IMR-90 (cell line): ENCODE measurements around the gene COX5B. TPM values are rescaled to one million over a fixed set of nuclear protein-coding genes. Genes with fewer than 3 reads are reported as not detected.
"Not testable (repeated sequence)": the region's sequence is repeated elsewhere in the genome, so short reads cannot be mapped to it uniquely, and the experiment has no call there.

Experiments
- ATAC-seq: fragments of 200-7000 bp; cut with Tn5 transposase; 2 replicates; pipeline ENCODE4 v1.9.1; 2020; ENCODE audit warnings: low read depth, mild to moderate bottlenecking, moderate library complexity
- BruUV-seq: library from RNA; stranded (reverse); fragments of 400-500 nt; replicated peaks from 2 replicates; lab custom pipeline; 2021; lab: Mats Ljungman, UMichigan
- CTCF ChIA-PET: fragments of 300-600 bp; formaldehyde crosslinking; extraction: SDS; loops from one replicate; lab custom pipeline; 2021; ENCODE audit warnings: antibody characterized with exemption; lab: Yijun Ruan, JAX
- POLR2A ChIA-PET: fragments of 300-600 bp; sonication (Branson Sonifier 250); formaldehyde crosslinking; loops from one replicate; lab custom pipeline; 2022; ENCODE audit warnings: antibody characterized with exemption; ENCODE audit not compliant: unreplicated experiment; lab: Charles Lee
- DNase-seq: peaks from one replicate; pipeline ENCODE4 v3.0.0; 2013
- H2AFZ ChIP-seq: replicated peaks from 2 replicates; pipeline ENCODE3; 2013; ENCODE audit warnings: low read length, mild to moderate bottlenecking; ENCODE audit not compliant: poor library complexity
- H2AK5ac ChIP-seq: 2 replicates; pipeline ENCODE4 v1.6.1; 2013; ENCODE audit warnings: low read depth, low read length, inconsistent platforms
- H2AK9ac ChIP-seq: replicated peaks from 2 replicates; pipeline ENCODE3; 2013; ENCODE audit warnings: mild to moderate bottlenecking, low read depth, low read length, moderate library complexity; ENCODE audit not compliant: poor library complexity
- H2BK120ac ChIP-seq: 2 replicates; pipeline ENCODE4 v1.6.1; 2013; ENCODE audit warnings: low read depth, low read length, inconsistent platforms
- H2BK15ac ChIP-seq: 3 replicates; pipeline ENCODE4 v1.6.1; 2013; ENCODE audit warnings: low read depth, low read length, inconsistent platforms
- H2BK20ac ChIP-seq: 2 replicates; pipeline ENCODE4 v1.6.1; 2013; ENCODE audit warnings: low read depth, mild to moderate bottlenecking, inconsistent platforms, low read length, moderate library complexity
- H2BK5ac ChIP-seq: 2 replicates; pipeline ENCODE4 v1.6.1; 2013; ENCODE audit warnings: mild to moderate bottlenecking, low read depth, low read length, inconsistent platforms; ENCODE audit not compliant: poor library complexity, severe bottlenecking
- H3K14ac ChIP-seq: replicated peaks from 2 replicates; pipeline ENCODE4 v1.6.1; 2013; ENCODE audit warnings: low read depth, low read length, inconsistent platforms
- H3K18ac ChIP-seq: 2 replicates; pipeline ENCODE4 v1.6.1; 2013; ENCODE audit warnings: low read depth, low read length, control low read depth
- H3K23ac ChIP-seq: 2 replicates; pipeline ENCODE4 v1.6.1; 2013; ENCODE audit warnings: low read depth, low read length, inconsistent platforms
- H3K27ac ChIP-seq: 2 replicates; pipeline ENCODE4 v1.5.1; 2013; ENCODE audit warnings: mild to moderate bottlenecking, control low read depth, low read length; ENCODE audit not compliant: insufficient read depth
- H3K27me3 ChIP-seq: 2 replicates; pipeline ENCODE4 v1.6.1; 2013; ENCODE audit warnings: low read length; ENCODE audit not compliant: control insufficient read depth, insufficient read depth
- H3K36me3 ChIP-seq: 2 replicates; pipeline ENCODE4 v1.6.1; 2013; ENCODE audit warnings: low read length, mixed read lengths; ENCODE audit not compliant: control insufficient read depth, insufficient read depth
- H3K4ac ChIP-seq: 2 replicates; pipeline ENCODE4 v1.6.1; 2013; ENCODE audit warnings: low read depth, low read length, inconsistent platforms
- H3K4me1 ChIP-seq: 2 replicates; pipeline ENCODE4 v1.6.1; 2013; ENCODE audit warnings: low read length, mixed read lengths; ENCODE audit not compliant: control insufficient read depth, insufficient read depth
- H3K4me2 ChIP-seq: 2 replicates; pipeline ENCODE4 v1.6.1; 2013; ENCODE audit warnings: low read depth, mild to moderate bottlenecking, control low read depth, low read length, moderate library complexity
- H3K4me3 ChIP-seq: 2 replicates; pipeline ENCODE4 v1.5.1; 2013; ENCODE audit warnings: low read depth, mild to moderate bottlenecking, control low read depth, low read length, moderate library complexity; ENCODE audit not compliant: insufficient read depth
- H3K56ac ChIP-seq: 2 replicates; pipeline ENCODE4 v1.6.1; 2013; ENCODE audit warnings: low read length, inconsistent platforms; ENCODE audit not compliant: insufficient read depth; ENCODE audit errors: extremely low read depth
- H3K79me1 ChIP-seq, 2 experiments: 2 replicates each; pipeline ENCODE4 v1.6.1; 2013; ENCODE audit warnings: low read length in 2 of 2, inconsistent platforms in 1 of 2, low read depth in 1 of 2
- H3K9ac ChIP-seq: 2 replicates; pipeline ENCODE4 v1.6.1; 2013; ENCODE audit warnings: low read depth, low read length, control low read depth
- H3K9me1 ChIP-seq: 2 replicates; pipeline ENCODE4 v1.6.1; 2013; ENCODE audit warnings: low read length, inconsistent platforms; ENCODE audit not compliant: insufficient read depth
- H3K9me3 ChIP-seq: 2 replicates; pipeline ENCODE4 v1.6.1; 2013; ENCODE audit warnings: low read length; ENCODE audit not compliant: control insufficient read depth, insufficient read depth
- H4K20me1 ChIP-seq: 2 replicates; pipeline ENCODE4 v1.6.1; 2013; ENCODE audit warnings: low read length, inconsistent platforms; ENCODE audit not compliant: insufficient read depth
- H4K5ac ChIP-seq: 2 replicates; pipeline ENCODE4 v1.6.1; 2013; ENCODE audit warnings: mild to moderate bottlenecking, low read depth, low read length, control low read depth
- H4K8ac ChIP-seq, 2 experiments: 2 replicates each; pipeline ENCODE4 v1.6.1; 2013; ENCODE audit warnings: low read depth in 2 of 2, low read length in 2 of 2, control low read depth in 1 of 2, inconsistent platforms in 1 of 2
- H4K91ac ChIP-seq: 2 replicates; pipeline ENCODE4 v1.6.1; 2013; ENCODE audit warnings: low read depth, low read length, inconsistent platforms; ENCODE audit not compliant: insufficient read depth
- WGBS, 2 experiments: methylation state at CpG; one replicate each; pipeline versions ENCODE4 v1.1.5 to v1.1.7; 2013; ENCODE audit warnings: missing lambda C conversion rate in 2 of 2; ENCODE audit not compliant: insufficient read length in 1 of 2; ENCODE audit errors: extremely low coverage in 2 of 2; 5-methylcytosine and 5-hydroxymethylcytosine counted together
- dilution Hi-C: fragments of 300-500 bp; cut with HindIII; formaldehyde crosslinking; loops from one replicate; pipeline ENCODE4 v1.14.3; 2018; ENCODE audit warnings: low sequenced_read_pairs; ENCODE audit not compliant: unreplicated experiment
- in situ Hi-C: fragments of 300-500 bp; cut with MboI; formaldehyde crosslinking; loops from 3 replicates; pipeline ENCODE4 v1.14.3; 2019; ENCODE audit warnings: low sequenced_read_pairs, inconsistent platforms, mixed read lengths
- intact Hi-C: fragments of 100-400 bp; cut with micrococcal nuclease; formaldehyde crosslinking; loops from 2 replicates; pipeline ENCODE4 v1.10.0; 2022
- polyA plus RNA-seq, 3 experiments: library from polyadenylated mRNA; depleted of rRNA; stranded (reverse); fragments of >200 nt; gene quantifications; 2 replicates each; pipeline ENCODE4 v1.2.3, GENCODE V29; 2012; ENCODE audit warnings: low replicate concordance in 1 of 3
- total RNA-seq: library from RNA; depleted of rRNA; stranded (reverse); fragments of >200 nt; gene quantifications from 2 replicates; pipeline ENCODE4 v1.2.3, GENCODE V29; 2012

COX5B gene
- total and polyA plus RNA-seq, 2 of the 4 experiments (the other 2 are of a cell fraction): 140 to 272 TPM

GRCh38 chr2:97626049-97626430 is 19.8 kb upstream of the COX5B start:
- 20% methylated on average over 2 of the region's 8 CpGs; no CpG with 5 or more reads in 1 of the 2 experiments for WGBS, 2 experiments
- not testable (repeated sequence) for H4K91ac ChIP-seq, H3K9ac ChIP-seq

More at GRCh38 chr2:97626049-97626430, 19.8 kb upstream of the COX5B start:
- ATAC-seq, POLR2A ChIA-PET, H2BK15ac ChIP-seq, H2BK20ac ChIP-seq, H3K14ac ChIP-seq, BruUV-seq, H3K23ac ChIP-seq, in situ Hi-C loops, H4K20me1 ChIP-seq, DNase-seq, H3K4me3 ChIP-seq, H3K9me1 ChIP-seq, H3K18ac ChIP-seq, H3K4ac ChIP-seq, H3K27ac ChIP-seq, H2AFZ ChIP-seq, H3K9me3 ChIP-seq, H2BK120ac ChIP-seq, H2AK5ac ChIP-seq, dilution Hi-C loops, H3K79me1 ChIP-seq, H3K4me2 ChIP-seq, H3K4me1 ChIP-seq, H3K27me3 ChIP-seq, CTCF ChIA-PET, H2AK9ac ChIP-seq, H3K56ac ChIP-seq, H4K5ac ChIP-seq, H4K8ac ChIP-seq, H3K36me3 ChIP-seq, H2BK5ac ChIP-seq, intact Hi-C loops: not testable (repeated sequence)
